ENCODE measurements around the gene EFNA1.

DNA sequence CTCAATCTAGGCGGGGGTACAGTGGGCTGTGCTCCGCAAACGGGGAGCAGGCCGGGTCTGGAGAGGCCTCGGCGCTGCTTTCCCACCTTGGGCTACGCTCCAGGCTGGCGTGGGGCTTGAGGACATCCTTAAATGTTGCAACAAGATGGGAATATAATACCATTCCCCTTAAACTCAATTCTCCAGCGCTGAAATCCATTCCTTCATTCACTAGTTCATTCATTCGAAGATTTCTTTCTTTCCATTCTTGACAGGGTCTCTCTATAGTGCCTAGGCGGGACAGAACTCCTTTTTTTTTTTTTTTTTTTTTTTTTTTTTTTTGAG, 12.9 kb downstream of the EFNA1 start:
- TF ChIP-seq POLR2A (IDR thresholded peaks at IDR 0.05; ENCODE audit: low read depth, low read length): no peak
- TF ChIP-seq, protein P1, sequence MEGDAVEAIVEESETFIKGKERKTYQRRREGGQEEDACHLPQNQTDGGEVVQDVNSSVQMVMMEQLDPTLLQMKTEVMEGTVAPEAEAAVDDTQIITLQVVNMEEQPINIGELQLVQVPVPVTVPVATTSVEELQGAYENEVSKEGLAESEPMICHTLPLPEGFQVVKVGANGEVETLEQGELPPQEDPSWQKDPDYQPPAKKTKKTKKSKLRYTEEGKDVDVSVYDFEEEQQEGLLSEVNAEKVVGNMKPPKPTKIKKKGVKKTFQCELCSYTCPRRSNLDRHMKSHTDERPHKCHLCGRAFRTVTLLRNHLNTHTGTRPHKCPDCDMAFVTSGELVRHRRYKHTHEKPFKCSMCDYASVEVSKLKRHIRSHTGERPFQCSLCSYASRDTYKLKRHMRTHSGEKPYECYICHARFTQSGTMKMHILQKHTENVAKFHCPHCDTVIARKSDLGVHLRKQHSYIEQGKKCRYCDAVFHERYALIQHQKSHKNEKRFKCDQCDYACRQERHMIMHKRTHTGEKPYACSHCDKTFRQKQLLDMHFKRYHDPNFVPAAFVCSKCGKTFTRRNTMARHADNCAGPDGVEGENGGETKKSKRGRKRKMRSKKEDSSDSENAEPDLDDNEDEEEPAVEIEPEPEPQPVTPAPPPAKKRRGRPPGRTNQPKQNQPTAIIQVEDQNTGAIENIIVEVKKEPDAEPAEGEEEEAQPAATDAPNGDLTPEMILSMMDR (conservative IDR thresholded peaks at IDR 0.05; ENCODE audit: low read depth, low read length): no peak
- TF ChIP-seq MXI1 (IDR thresholded peaks at IDR 0.05; ENCODE audit: borderline replicate concordance, low read depth, low read length): no peak
- no peak for TF ChIP-seq FOS (IDR thresholded peaks at IDR 0.05; ENCODE audit: low read depth, low read length)
- no peak for TF ChIP-seq SMC3 (IDR thresholded peaks at IDR 0.05; ENCODE audit: low read depth, low read length)
- TF ChIP-seq NFE2L2 (IDR thresholded peaks at IDR 0.05; ENCODE audit: low read depth, low read length): no peak
- TF ChIP-seq RCOR1 (IDR thresholded peaks at IDR 0.05; ENCODE audit: insufficient replicate concordance, low read length): no peak
- TF ChIP-seq MAZ (IDR thresholded peaks at IDR 0.05; ENCODE audit: borderline replicate concordance, low read depth, low read length): no peak
- TF ChIP-seq RFX5 (IDR thresholded peaks at IDR 0.05; ENCODE audit: low read depth, low read length): no peak
- TF ChIP-seq MAFK (IDR thresholded peaks at IDR 0.05; ENCODE audit: low read depth, low read length): no peak
- no peak for TF ChIP-seq CHD1 (IDR thresholded peaks at IDR 0.05; ENCODE audit: low read depth, low read length)
- TF ChIP-seq BHLHE40 (IDR thresholded peaks at IDR 0.05; ENCODE audit: low read depth, low read length): no peak
- no peak for TF ChIP-seq CEBPB (IDR thresholded peaks at IDR 0.05; ENCODE audit: low read depth, low read length)
- TF ChIP-seq USF2 (IDR thresholded peaks at IDR 0.05; ENCODE audit: low read depth, low read length): no peak
